H9 (cell line): ENCODE measurements around the gene G3BP2. TPM values are rescaled to one million over a fixed set of nuclear protein-coding genes. Genes with fewer than 3 reads are reported as not detected.

Experiments
- DNase-seq: peaks from one replicate; pipeline ENCODE4 v3.0.0-alpha.2; 2017
- H2AFZ ChIP-seq: one replicate; pipeline ENCODE4 v1.6.1; 2013; ENCODE audit warnings: mild to moderate bottlenecking, low read length, control low read depth, moderate library complexity
- H2AK5ac ChIP-seq: 2 replicates; pipeline ENCODE4 v1.6.1; 2013; ENCODE audit warnings: low read length, control low read depth, mixed read lengths; ENCODE audit not compliant: insufficient read length
- H2BK120ac ChIP-seq: one replicate; pipeline ENCODE4 v1.6.1; 2013; ENCODE audit warnings: low read depth, mild to moderate bottlenecking, low read length, control low read depth, inconsistent platforms; ENCODE audit not compliant: poor library complexity, severe bottlenecking
- H2BK12ac ChIP-seq: 2 replicates; pipeline ENCODE4 v1.6.1; 2013; ENCODE audit warnings: low read length, control low read depth, mixed read lengths, low read depth; ENCODE audit not compliant: insufficient read length
- H2BK15ac ChIP-seq: 2 replicates; pipeline ENCODE4 v1.6.1; 2013; ENCODE audit warnings: low read depth, low read length, control low read depth
- H2BK20ac ChIP-seq: one replicate; pipeline ENCODE4 v1.6.1; 2013; ENCODE audit warnings: low read depth, mild to moderate bottlenecking, low read length, control low read depth, inconsistent platforms; ENCODE audit not compliant: poor library complexity, severe bottlenecking
- H2BK5ac ChIP-seq: 2 replicates; pipeline ENCODE4 v1.6.1; 2013; ENCODE audit warnings: low read length, control low read depth, mixed read lengths; ENCODE audit not compliant: insufficient read length
- H3K14ac ChIP-seq: 2 replicates; pipeline ENCODE4 v1.6.1; 2013; ENCODE audit warnings: low read length, control low read depth; ENCODE audit not compliant: insufficient read depth
- H3K18ac ChIP-seq: 2 replicates; pipeline ENCODE4 v1.6.1; 2013; ENCODE audit warnings: low read depth, mild to moderate bottlenecking, mixed read lengths, low read length, control low read depth; ENCODE audit not compliant: insufficient read length
- H3K23ac ChIP-seq: 2 replicates; pipeline ENCODE4 v1.6.1; 2013; ENCODE audit warnings: low read length, control low read depth, mixed read lengths, low read depth; ENCODE audit not compliant: insufficient read length
- H3K23me2 ChIP-seq: 2 replicates; pipeline ENCODE4 v1.6.1; 2013; ENCODE audit warnings: low read depth, mild to moderate bottlenecking, mixed read lengths, low read length, control low read depth; ENCODE audit not compliant: insufficient read length, poor library complexity, severe bottlenecking
- H3K27ac ChIP-seq: 2 replicates; pipeline ENCODE4 v1.5.1; 2013; ENCODE audit warnings: low read length, control low read depth, mixed read lengths, low read depth; ENCODE audit not compliant: insufficient read length
- H3K27me3 ChIP-seq: 2 replicates; pipeline ENCODE4 v1.6.1; 2013; ENCODE audit warnings: low read length, control low read depth, inconsistent platforms; ENCODE audit not compliant: insufficient read depth
- H3K4ac ChIP-seq: 2 replicates; pipeline ENCODE4 v1.6.1; 2013; ENCODE audit warnings: low read depth, mild to moderate bottlenecking, control low read depth, inconsistent platforms, low read length, moderate library complexity
- H3K4me1 ChIP-seq: 2 replicates; pipeline ENCODE4 v1.6.1; 2013; ENCODE audit warnings: low read length, control low read depth, inconsistent platforms; ENCODE audit not compliant: insufficient read depth
- H3K4me2 ChIP-seq: 2 replicates; pipeline ENCODE4 v1.6.1; 2013; ENCODE audit warnings: low read length, control low read depth, mixed read lengths; ENCODE audit not compliant: insufficient read length, insufficient read depth
- H3K56ac ChIP-seq: 2 replicates; pipeline ENCODE4 v1.6.1; 2013; ENCODE audit warnings: low read depth, mild to moderate bottlenecking, mixed read lengths, low read length, control low read depth; ENCODE audit not compliant: insufficient read length
- H3K79me1 ChIP-seq: 2 replicates; pipeline ENCODE4 v1.6.1; 2013; ENCODE audit warnings: low read depth, mild to moderate bottlenecking, moderate library complexity, low read length, control low read depth, inconsistent platforms; ENCODE audit not compliant: insufficient read depth, poor library complexity, severe bottlenecking
- H3K79me2 ChIP-seq: 2 replicates; pipeline ENCODE4 v1.6.1; 2013; ENCODE audit warnings: low read length, control low read depth, inconsistent platforms; ENCODE audit not compliant: insufficient read depth
- H3K9ac ChIP-seq: 2 replicates; pipeline ENCODE4 v1.6.1; 2013; ENCODE audit warnings: low read length, control low read depth, mixed read lengths; ENCODE audit not compliant: insufficient read length; ENCODE audit errors: extremely low read depth
- H3K9me3 ChIP-seq: one replicate; pipeline ENCODE4 v1.6.1; 2013; ENCODE audit warnings: low read depth, low read length, inconsistent platforms; ENCODE audit not compliant: control insufficient read depth
- H3T11ph ChIP-seq: one replicate; pipeline ENCODE4 v1.6.1; 2013; ENCODE audit warnings: mild to moderate bottlenecking, low read length, control low read depth, inconsistent platforms
- H4K20me1 ChIP-seq: one replicate; pipeline ENCODE4 v1.6.1; 2013; ENCODE audit not compliant: control insufficient read depth, insufficient read length, insufficient read depth
- H4K5ac ChIP-seq: 2 replicates; pipeline ENCODE4 v1.6.1; 2013; ENCODE audit warnings: low read depth, mild to moderate bottlenecking, mixed read lengths, low read length, control low read depth; ENCODE audit not compliant: insufficient read length
- H4K8ac ChIP-seq: replicated peaks from 2 replicates; pipeline ENCODE4 v1.6.1; 2013; ENCODE audit warnings: low read length, control low read depth, mixed read lengths, low read depth; ENCODE audit not compliant: insufficient read length
- H4K91ac ChIP-seq: 2 replicates; pipeline ENCODE4 v1.6.1; 2013; ENCODE audit warnings: low read depth, mild to moderate bottlenecking, moderate library complexity, mixed read lengths, low read length, control low read depth; ENCODE audit not compliant: insufficient read length
- H3K27ac Mint-ChIP-seq, 3 experiments: 2 replicates in 2 of 3; 3 replicates in 1 of 3; pipeline ENCODE4 v1.8.0; 2020 to 2021; ENCODE audit warnings: mixed read lengths in 3 of 3, mild to moderate bottlenecking in 1 of 3, moderate library complexity in 1 of 3
- H3K27me3 Mint-ChIP-seq: 2 replicates; pipeline ENCODE4 v1.8.0; 2021; ENCODE audit warnings: low read depth, mild to moderate bottlenecking, moderate library complexity, mixed read lengths
- H3K36me3 Mint-ChIP-seq, 3 experiments: 2 replicates in 2 of 3; 3 replicates in 1 of 3; pipeline ENCODE4 v1.8.0; 2020 to 2021; ENCODE audit warnings: low read depth in 3 of 3, mixed read lengths in 3 of 3; ENCODE audit not compliant: insufficient read depth in 1 of 3
- H3K4me1 Mint-ChIP-seq, 2 experiments: 2 replicates each; pipeline ENCODE4 v1.8.0; 2020; ENCODE audit warnings: mixed read lengths in 2 of 2
- H3K4me3 Mint-ChIP-seq, 2 experiments: 2 replicates in 1 of 2; 3 replicates in 1 of 2; pipeline ENCODE4 v1.8.0; 2020 to 2021; ENCODE audit warnings: mild to moderate bottlenecking in 2 of 2, mixed read lengths in 2 of 2, moderate library complexity in 1 of 2
- H3K9me3 Mint-ChIP-seq, 2 experiments: 2 replicates in 1 of 2; 3 replicates in 1 of 2; pipeline ENCODE4 v1.8.0; 2020; ENCODE audit warnings: mild to moderate bottlenecking in 2 of 2, mixed read lengths in 2 of 2, moderate library complexity in 1 of 2
- CTCF ChIP-seq: fragments of 200-600 bp; sonication (generic); conservative IDR thresholded peaks from 3 replicates; pipeline ENCODE4 v1.8.0; 2021; ENCODE audit warnings: antibody characterized with exemption, mild to moderate bottlenecking
- WGBS: extraction: QIAGEN DNeasy Blood & Tissue Kit; methylation state at CpG from one replicate; pipeline ENCODE4 v1.1.7; 2013; ENCODE audit warnings: missing lambda C conversion rate, low lambda C conversion rate, mixed read lengths; ENCODE audit not compliant: insufficient read length; ENCODE audit errors: extremely low coverage; 5-methylcytosine and 5-hydroxymethylcytosine counted together
- long read RNA-seq: library from polyadenylated mRNA; unstranded; transcript quantifications from one replicate; pipeline ENCODE4 v2.0.0, GENCODE V29; 2020
- total RNA-seq: library from RNA; stranded (reverse); gene quantifications from 2 replicates; pipeline ENCODE4 v1.2.1, GENCODE V29; 2021

G3BP2 gene
- 405 and 412 TPM in 2 replicates for total RNA-seq
- long read RNA-seq, full-length matches to known transcripts: 1,159 of 1,660 reads
- long read RNA-seq, partial matches to known transcripts: 110 of 1,660 reads
- long read RNA-seq, other reads (novel, unspliced or antisense): 391 of 1,660 reads

- H3K79me2 ChIP-seq: peaks cover 48% of the 10 kb centered on the region
Measured at GRCh38 chr4:75673027-75673958, at the start of gene G3BP2. Gene G3BP2 (minus strand): TSS chr4:75673411. CDS start chr4:75662025, 11,386 bp downstream.

More at GRCh38 chr4:75673027-75673958, at the start of gene G3BP2:
- H4K5ac ChIP-seq: peak within 1 kb of the TSS; percentile 72
- no peaks in the 10 kb centered on the region for H3K79me1 ChIP-seq
- H2AFZ ChIP-seq: no peak within 1 kb of the TSS
- H3K4me1 ChIP-seq: peaks cover 3% of the 10 kb centered on the region
- no peaks in the 10 kb centered on the region for H4K20me1 ChIP-seq
- peak within 1 kb of the TSS; percentile 88 for H3K18ac ChIP-seq
- peak within 1 kb of the TSS; percentile 98 for H3K4me2 ChIP-seq
- H3K27ac ChIP-seq: peak within 1 kb of the TSS; percentile 95
- H3K27ac Mint-ChIP-seq: peak within 1 kb of the TSS; percentile 97 to 99 (median 99)
- H3K4me3 Mint-ChIP-seq: peak within 1 kb of the TSS; percentile 97 to 98
- peaks cover 4% of the 10 kb centered on the region for H3K23me2 ChIP-seq
- peak within 1 kb of the TSS; percentile 14 for H4K91ac ChIP-seq
- H3K4me1 Mint-ChIP-seq: peaks cover 46 to 55% of the 10 kb centered on the region in 2 experiments
- H3K23ac ChIP-seq: no peak within 1 kb of the TSS
- no peak for TF ChIP-seq CTCF
- peak; percentile 99 for DNase-seq
- peak within 1 kb of the TSS; percentile 13 for H3K56ac ChIP-seq
- no peak within 1 kb of the TSS for H2AK5ac ChIP-seq
- H3K4ac ChIP-seq: peak within 1 kb of the TSS; percentile 55; the same call in 1 of the 2 replicates
- peak within 1 kb of the TSS; percentile 88 for H3K9ac ChIP-seq
- H2BK20ac ChIP-seq: no peak within 1 kb of the TSS
- H4K8ac ChIP-seq: no peak within 1 kb of the TSS
- H2BK12ac ChIP-seq: no peak within 1 kb of the TSS
- H3K27me3 ChIP-seq: no peaks in the 10 kb centered on the region
- H3K27me3 Mint-ChIP-seq: peaks cover 3% of the 10 kb centered on the region; the same call in 1 of the 2 replicates
- H3T11ph ChIP-seq: no peak within 1 kb of the TSS
- H2BK5ac ChIP-seq: peak within 1 kb of the TSS; percentile 55
- H2BK120ac ChIP-seq: peak within 1 kb of the TSS; percentile 16
- peak within 1 kb of the TSS; percentile 93 for H3K14ac ChIP-seq
- no peaks in the 10 kb centered on the region for H3K9me3 ChIP-seq
- no CpG with 5 or more reads among the region's 83 CpGs for WGBS
- peaks cover 0 to 14% (median 14%) of the 10 kb centered on the region in 3 experiments; a peak in 4 of 7 replicates for H3K36me3 Mint-ChIP-seq
- H2BK15ac ChIP-seq: no peak within 1 kb of the TSS
- H3K9me3 Mint-ChIP-seq: no peaks in the 10 kb centered on the region
